Measurements from ENCODE around the gene NOXO1. TPM values are rescaled to one million over a fixed set of nuclear protein-coding genes. Genes with fewer than 3 reads are reported as not detected.
A peak's percentile ranks its signal among the peaks of the same experiment; 100 is the strongest.

NOXO1 gene
- total RNA-seq, 2 donors from 2014 or later = 0.30 TPM; not detected in 1

GRCh38 chr16:1945559-1946391, 35.5 kb downstream of the NOXO1 start:
- no peak for TF ChIP-seq CTCF (IDR thresholded peaks at IDR 0.05)
- no peaks in the 10 kb centered on the region for H3K9me3 ChIP-seq
- no peaks in the 10 kb centered on the region for H3K27me3 ChIP-seq
- DNase-seq (ENCODE audit: low spot score) = no peak
- H3K36me3 ChIP-seq = peaks cover 2% of the 10 kb centered on the region
- no peak overlapping the region for H3K27ac ChIP-seq
- peaks cover 0 to 26% of the 10 kb centered on the region in 2 donors for H3K4me1 ChIP-seq
- H3K4me3 ChIP-seq = no peak overlapping the region

GRCh38 chr16:1944612-1945199, 36.6 kb downstream of the NOXO1 start:
- Histone ChIP-seq H3K27me3 (no peaks in the 10 kb centered on the region), H3K36me3 (peaks cover 8% of the 10 kb centered on the region), H3K4me1 (peaks cover 0 to 19% of the 10 kb centered on the region in 2 donors), H3K4me3 (no peak overlapping the region), H3K27ac (no peak overlapping the region), H3K9me3 (no peaks in the 10 kb centered on the region)
- DNase-seq (ENCODE audit: low spot score) = no peak
- no peak for TF ChIP-seq CTCF (IDR thresholded peaks at IDR 0.05)

- Histone ChIP-seq H3K4me1 (peaks cover 0 to 19% of the 10 kb centered on the region in 2 donors), H3K36me3 (peaks cover 24% of the 10 kb centered on the region), H3K27me3 (no peaks in the 10 kb centered on the region), H3K9me3 (no peaks in the 10 kb centered on the region), H3K27ac (peak within 1 kb of the TSS; percentile 80 to 90), H3K4me3 (peak within 1 kb of the TSS; percentile 82 to 94)
- peak; percentile 100 for DNase-seq (ENCODE audit: low spot score)
- TF ChIP-seq CTCF (IDR thresholded peaks at IDR 0.05) = no peak
Measured at GRCh38 chr16:1942810-1943726, 38.2 kb downstream of the NOXO1 start, which contains the start of gene MSRB1. TSS of gene MSRB1 (minus strand) at chr16:1943199. CDS start at chr16:1943156, 43 bp downstream.

GRCh38 chr16:1942047-1942809, 39.0 kb downstream of the NOXO1 start:
- TF ChIP-seq CTCF (IDR thresholded peaks at IDR 0.05) = no peak
- H3K4me1 ChIP-seq = peaks cover 0 to 19% of the 10 kb centered on the region in 2 donors
- no peak for DNase-seq (ENCODE audit: low spot score)
- H3K27ac ChIP-seq = peak overlapping the region; percentile 80 to 90
- no peaks in the 10 kb centered on the region for H3K9me3 ChIP-seq
- H3K36me3 ChIP-seq = peaks cover 30% of the 10 kb centered on the region
- H3K4me3 ChIP-seq = peak overlapping the region; percentile 82 to 94
- H3K27me3 ChIP-seq = no peaks in the 10 kb centered on the region
